Activated T-cell treated with anti-CD3 and anti-CD28 coated beads, Interleukin-2, amount 50 U/mL, for 24 hours (primary cell): ENCODE data around the gene NPBWR2.

Experiments
- DNase-seq: peaks from one replicate; pipeline ENCODE4 v3.0.0-alpha.2; 2020
- H3K27ac Mint-ChIP-seq: 2 replicates; pipeline ENCODE4 v1.8.0; 2020; ENCODE audit warnings: mild to moderate bottlenecking, mixed read lengths
- H3K27me3 Mint-ChIP-seq: 2 replicates; pipeline ENCODE4 v1.8.0; 2020; ENCODE audit warnings: mixed read lengths
- H3K36me3 Mint-ChIP-seq: 2 replicates; pipeline ENCODE4 v1.8.0; 2020; ENCODE audit warnings: low read depth, mixed read lengths
- H3K4me1 Mint-ChIP-seq: 2 replicates; pipeline ENCODE4 v1.8.0; 2020; ENCODE audit warnings: low read depth, mixed read lengths
- H3K4me3 Mint-ChIP-seq: 2 replicates; pipeline ENCODE4 v1.8.0; 2020; ENCODE audit warnings: mild to moderate bottlenecking, moderate library complexity, mixed read lengths
- H3K9me3 Mint-ChIP-seq: 2 replicates; pipeline ENCODE4 v1.8.0; 2020; ENCODE audit warnings: mixed read lengths

Gene NPBWR2

GRCh38 chr20:64063389-64064144 lies 43.8 kb downstream of the NPBWR2 start:
- Mint-ChIP-seq H3K9me3 (no peaks in the 10 kb centered on the region), H3K27ac (peak overlapping the region; percentile 87), H3K4me3 (peak overlapping the region; percentile 84), H3K36me3 (no peaks in the 10 kb centered on the region), H3K27me3 (no peaks in the 10 kb centered on the region), H3K4me1 (peaks cover 51% of the 10 kb centered on the region)
- peak; percentile 62 for DNase-seq

GRCh38 chr20:64062596-64063388 lies 44.6 kb downstream of the NPBWR2 start, which contains the start of gene TCEA2:
TCEA2 (plus strand) TSS chr20:64063198; CDS start chr20:64063313, 115 bp downstream.
- H3K4me1 Mint-ChIP-seq, result peaks cover 56% of the 10 kb centered on the region
- no peaks in the 10 kb centered on the region for H3K9me3 Mint-ChIP-seq
- DNase-seq, result peak; percentile 96
- no peaks in the 10 kb centered on the region for H3K27me3 Mint-ChIP-seq
- H3K36me3 Mint-ChIP-seq, result no peaks in the 10 kb centered on the region
- peak within 1 kb of the TSS; percentile 87 for H3K27ac Mint-ChIP-seq
- H3K4me3 Mint-ChIP-seq, result peak within 1 kb of the TSS; percentile 84

GRCh38 chr20:64062276-64062595 lies 45.1 kb downstream of the NPBWR2 start:
- H3K9me3 Mint-ChIP-seq, result no peaks in the 10 kb centered on the region
- peak overlapping the region; percentile 6 for H3K27ac Mint-ChIP-seq
- no peaks in the 10 kb centered on the region for H3K27me3 Mint-ChIP-seq
- no peaks in the 10 kb centered on the region for H3K36me3 Mint-ChIP-seq
- no peak for DNase-seq
- H3K4me1 Mint-ChIP-seq, result peaks cover 58% of the 10 kb centered on the region
- H3K4me3 Mint-ChIP-seq, result peak overlapping the region; percentile 84

- Mint-ChIP-seq H3K9me3 (no peaks in the 10 kb centered on the region), H3K4me3 (no peak overlapping the region), H3K4me1 (peaks cover 25% of the 10 kb centered on the region), H3K27ac (peak overlapping the region; percentile 55), H3K27me3 (peaks cover 7% of the 10 kb centered on the region), H3K36me3 (no peaks in the 10 kb centered on the region)
- DNase-seq, result no peak
Measured at GRCh38 chr20:64058536-64058935, 48.8 kb downstream of the NPBWR2 start.

DNA sequence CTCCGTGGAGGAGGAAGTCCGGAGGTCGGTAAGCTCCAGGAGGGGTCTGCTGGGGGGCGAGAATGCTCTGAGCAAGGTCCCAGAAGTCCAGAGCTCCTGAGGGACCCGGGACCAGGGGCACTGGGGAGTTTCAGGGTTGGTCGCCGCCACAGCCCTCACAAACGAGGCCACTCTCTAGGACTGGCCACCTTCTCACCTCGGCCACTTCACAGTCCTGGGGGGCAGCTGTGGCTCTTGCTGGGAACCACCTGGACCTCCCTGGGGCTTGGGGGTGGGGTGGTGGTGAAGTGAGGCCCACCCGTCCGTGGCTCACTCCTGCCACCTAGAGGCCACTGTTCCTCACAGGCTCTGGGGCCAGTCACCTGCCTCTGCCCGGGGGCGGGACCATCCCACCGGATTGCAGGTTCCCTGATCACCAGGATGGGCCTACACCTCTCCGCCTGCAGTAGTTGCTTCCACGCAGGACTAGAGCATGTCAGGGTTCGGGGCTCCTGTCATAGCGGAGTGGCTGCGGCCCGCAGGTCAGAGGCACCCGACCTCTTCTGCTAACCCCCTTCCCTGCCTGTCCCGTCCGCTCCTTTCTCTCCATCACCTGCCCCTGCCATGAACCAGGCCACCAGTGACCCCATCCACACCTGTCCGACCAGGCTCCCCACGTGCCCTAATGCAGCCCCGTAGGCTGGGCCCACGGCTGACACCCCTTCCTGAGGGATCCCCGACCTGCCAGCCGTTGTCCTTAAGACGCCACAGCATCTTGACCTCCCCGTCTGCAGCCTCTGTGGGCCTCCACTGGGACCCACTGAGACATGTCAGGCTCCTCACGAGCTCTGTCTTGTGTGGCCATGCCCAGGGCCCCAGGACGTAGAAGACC lies 49.5 kb downstream of the NPBWR2 start:
- Mint-ChIP-seq H3K27me3 (peaks cover 14% of the 10 kb centered on the region), H3K4me3 (peak overlapping the region; percentile 47), H3K9me3 (no peaks in the 10 kb centered on the region), H3K4me1 (peaks cover 25% of the 10 kb centered on the region), H3K27ac (peak overlapping the region; percentile 55), H3K36me3 (no peaks in the 10 kb centered on the region)
- peak; percentile 88 for DNase-seq

DNA sequence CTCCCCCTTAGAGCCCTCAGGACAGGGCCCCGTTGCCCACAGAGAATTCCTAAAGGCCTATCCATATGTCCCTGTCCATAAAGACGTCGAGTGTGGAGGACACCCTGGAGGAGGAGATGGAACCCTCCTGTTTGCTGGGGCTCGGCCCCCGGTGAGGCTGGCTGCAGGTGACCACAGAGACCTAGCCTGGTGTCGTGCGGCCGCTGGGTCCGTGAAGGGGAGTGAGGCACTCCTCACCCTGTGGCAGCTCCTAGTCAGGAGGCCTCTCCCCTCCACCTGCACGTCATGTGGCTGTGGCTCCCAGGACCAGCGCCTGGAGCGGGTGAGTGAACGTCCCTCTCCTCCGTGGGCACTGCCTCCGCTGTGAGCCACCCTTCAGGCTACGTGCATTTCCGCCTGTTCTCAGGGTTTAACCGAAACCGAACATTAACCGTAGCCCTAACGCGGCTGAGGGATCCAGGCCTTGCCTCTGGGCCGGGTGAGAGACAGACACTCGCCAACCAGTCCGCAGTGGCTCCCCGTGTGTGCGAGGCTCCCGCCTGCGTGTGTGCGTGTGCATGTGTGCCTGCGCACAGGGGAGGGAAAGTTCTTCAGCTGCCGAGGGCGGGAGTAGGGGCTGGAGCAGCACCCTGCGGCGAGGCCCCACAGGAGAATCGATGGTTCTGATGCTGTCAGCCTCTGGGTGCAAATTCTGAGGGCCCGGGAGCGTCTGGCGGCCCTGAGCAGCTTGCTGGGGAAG lies 50.3 kb downstream of the NPBWR2 start:
- DNase-seq, result no peak
- peaks cover 20% of the 10 kb centered on the region for H3K4me1 Mint-ChIP-seq
- H3K27ac Mint-ChIP-seq, result peak overlapping the region; percentile 50
- H3K36me3 Mint-ChIP-seq, result no peaks in the 10 kb centered on the region
- no peaks in the 10 kb centered on the region for H3K9me3 Mint-ChIP-seq
- peak overlapping the region; percentile 47 for H3K4me3 Mint-ChIP-seq
- peaks cover 18% of the 10 kb centered on the region for H3K27me3 Mint-ChIP-seq

DNA sequence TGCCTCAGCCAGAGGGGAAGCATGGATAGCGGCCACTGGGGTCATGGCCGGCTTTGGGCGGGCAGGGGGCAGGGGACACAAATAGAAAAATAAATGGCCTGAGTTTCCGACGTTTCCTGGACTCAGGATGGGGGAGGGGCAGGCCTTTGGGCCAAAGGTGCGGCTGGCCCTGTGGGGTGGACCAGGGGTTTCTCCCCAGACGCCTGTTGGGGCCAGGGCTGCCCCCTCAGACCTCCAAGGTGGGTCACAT lies 50.8 kb downstream of the NPBWR2 start:
- no peak overlapping the region for H3K27ac Mint-ChIP-seq
- H3K4me3 Mint-ChIP-seq, result no peak overlapping the region
- H3K9me3 Mint-ChIP-seq, result no peaks in the 10 kb centered on the region
- H3K27me3 Mint-ChIP-seq, result peaks cover 23% of the 10 kb centered on the region
- no peaks in the 10 kb centered on the region for H3K36me3 Mint-ChIP-seq
- H3K4me1 Mint-ChIP-seq, result peaks cover 17% of the 10 kb centered on the region
- no peak for DNase-seq

DNA sequence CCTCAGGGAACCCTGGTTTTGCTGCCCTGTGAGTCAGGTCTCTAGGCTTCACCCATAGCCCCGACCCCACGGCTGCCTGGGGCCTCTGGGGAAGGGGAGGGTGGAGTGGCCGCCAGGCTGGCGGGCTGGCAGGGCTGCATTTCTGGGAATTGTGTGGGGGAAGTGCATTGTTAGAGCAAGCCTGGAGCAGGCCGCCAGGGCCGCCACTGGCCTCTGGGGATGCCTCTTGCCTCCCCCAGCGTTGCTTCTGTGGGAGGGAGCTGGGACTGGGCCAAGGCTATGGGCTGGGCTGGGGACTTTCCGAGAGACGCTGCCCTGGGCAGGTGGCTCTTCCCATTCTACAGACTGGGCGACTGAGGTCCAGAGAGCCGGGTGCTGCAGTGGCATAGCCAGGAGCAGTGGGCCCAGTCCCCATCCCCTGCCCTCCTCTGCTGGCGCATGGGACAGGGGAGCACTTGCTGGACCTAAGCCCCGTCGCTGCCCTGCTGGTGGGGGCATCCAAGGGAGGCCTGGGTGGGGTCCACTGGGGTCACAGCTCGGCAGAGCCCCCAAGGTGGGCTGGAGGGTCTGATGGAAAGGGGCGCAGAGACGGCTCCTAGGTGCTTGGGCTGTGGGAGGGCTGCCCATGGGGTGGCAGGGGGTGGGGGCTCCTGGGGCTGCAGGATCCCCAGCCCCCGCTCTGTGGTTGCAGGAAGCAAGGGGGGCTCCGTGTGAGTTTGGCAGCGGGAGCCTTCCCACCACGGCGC lies 51.3 kb downstream of the NPBWR2 start:
- H3K27me3 Mint-ChIP-seq, result peaks cover 27% of the 10 kb centered on the region
- H3K4me3 Mint-ChIP-seq, result no peak overlapping the region
- no peaks in the 10 kb centered on the region for H3K36me3 Mint-ChIP-seq
- DNase-seq, result no peak
- peaks cover 17% of the 10 kb centered on the region for H3K4me1 Mint-ChIP-seq
- no peak overlapping the region for H3K27ac Mint-ChIP-seq
- no peaks in the 10 kb centered on the region for H3K9me3 Mint-ChIP-seq

- DNase-seq, result no peak
- H3K9me3 Mint-ChIP-seq, result no peaks in the 10 kb centered on the region
- no peaks in the 10 kb centered on the region for H3K36me3 Mint-ChIP-seq
- no peak overlapping the region for H3K4me3 Mint-ChIP-seq
- peaks cover 33% of the 10 kb centered on the region for H3K27me3 Mint-ChIP-seq
- peaks cover 17% of the 10 kb centered on the region for H3K4me1 Mint-ChIP-seq
- H3K27ac Mint-ChIP-seq, result no peak overlapping the region
Measured at GRCh38 chr20:64055396-64055892, 51.9 kb downstream of the NPBWR2 start.

- no peaks in the 10 kb centered on the region for H3K36me3 Mint-ChIP-seq
- no peak overlapping the region for H3K4me3 Mint-ChIP-seq
- no peak overlapping the region for H3K27ac Mint-ChIP-seq
- no peak for DNase-seq
- H3K9me3 Mint-ChIP-seq, result no peaks in the 10 kb centered on the region
- peaks cover 16% of the 10 kb centered on the region for H3K4me1 Mint-ChIP-seq
- peaks cover 40% of the 10 kb centered on the region for H3K27me3 Mint-ChIP-seq
Measured at GRCh38 chr20:64053841-64054661, 53.3 kb downstream of the NPBWR2 start.
